Glomerular endothelial cell (primary cell): ENCODE results near the gene GPX7. TPM values are rescaled to one million over a fixed set of nuclear protein-coding genes. Genes with fewer than 3 reads are reported as not detected.

Experiments used
- total RNA-seq: library from RNA; depleted of rRNA; stranded (reverse); fragments of >200 nt; gene quantifications from 2 replicates; pipeline ENCODE4 v1.2.3, GENCODE V29; 2015

Gene GPX7
- total RNA-seq, 1 donor from 2014 or later, result 36.8 TPM

Other genes starting within 250 kb of the GPX7 start
- 27.5 and 38.1 TPM in 2 replicates for gene CC2D1B, start 236.2 kb upstream of the GPX7 start, total RNA-seq
- gene ORC1, start 197.9 kb upstream of the GPX7 start, total RNA-seq, result 1.6 and 3.3 TPM in 2 replicates
- 12.1 and 13.5 TPM in 2 replicates for gene PRPF38A, start 197.8 kb upstream of the GPX7 start, total RNA-seq
- 26.2 and 33.1 TPM in 2 replicates for gene TUT4, start 49.3 kb upstream of the GPX7 start, total RNA-seq
- gene SHISAL2A, start 30.8 kb downstream of the GPX7 start, total RNA-seq, result not detected in 2 replicates
- gene COA7, start 96.0 kb downstream of the GPX7 start, total RNA-seq, result 8.9 and 9.0 TPM in 2 replicates
- 22.4 and 30.0 TPM in 2 replicates for gene ZYG11B, start 124.1 kb downstream of the GPX7 start, total RNA-seq
- gene ZYG11A, start 240.4 kb downstream of the GPX7 start, total RNA-seq, result 0.35 and 0.73 TPM in 2 replicates